ENCODE measurements around the gene UBE2O. TPM values are rescaled to one million over a fixed set of nuclear protein-coding genes. Genes with fewer than 3 reads are reported as not detected.
A peak's percentile ranks its signal among the peaks of the same experiment; 100 is the strongest.

Gene UBE2O
- total RNA-seq, 1 donor from 2014 or later, result 19.3 TPM

DNA sequence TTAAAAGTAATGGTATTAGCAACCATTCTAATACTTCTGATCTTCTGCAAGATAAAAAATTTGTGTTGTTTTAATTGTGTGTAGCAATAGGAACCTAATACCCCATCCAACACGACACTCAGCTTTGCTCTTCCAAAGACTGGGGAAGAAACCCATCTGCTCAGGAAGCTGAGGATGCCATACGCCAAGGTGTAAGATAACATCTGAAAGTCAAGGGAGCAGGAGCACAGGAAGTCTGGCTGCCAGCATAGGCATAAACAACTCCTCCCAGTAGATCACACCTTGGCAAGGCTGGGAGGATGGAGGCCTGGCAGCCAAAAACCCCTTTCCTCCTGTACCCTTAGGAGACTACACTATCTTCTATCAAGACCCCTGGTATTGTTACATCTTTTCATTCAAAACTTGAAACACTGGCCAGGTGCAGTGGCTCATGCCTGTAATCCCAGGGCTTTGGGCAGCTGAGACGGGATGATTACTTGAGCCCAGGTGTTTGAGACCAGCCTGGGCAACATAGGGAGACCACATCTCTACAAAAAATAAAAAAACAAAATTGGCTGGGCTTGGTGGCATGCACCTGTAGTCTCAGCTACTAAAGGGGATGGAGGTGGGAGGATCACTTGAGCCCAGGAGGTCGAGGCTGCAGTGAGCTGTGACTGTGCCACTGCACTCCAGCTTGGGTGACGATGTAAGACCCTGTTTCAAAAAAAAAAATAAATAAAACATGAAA, 74.2 kb downstream of the UBE2O start:
- Histone ChIP-seq H3K27me3 (no peaks in the 10 kb centered on the region), H3K4me1 (peaks cover 15% of the 10 kb centered on the region), H3K9me3 (no peaks in the 10 kb centered on the region), H3K27ac (no peak overlapping the region), H3K4me3 (no peak overlapping the region), H3K36me3 (no peaks in the 10 kb centered on the region)
- ATAC-seq, result no peak
- intact Hi-C loops (cut with DNase I), result no loop called here
- no peak for DNase-seq
- TF ChIP-seq, protein P1, sequence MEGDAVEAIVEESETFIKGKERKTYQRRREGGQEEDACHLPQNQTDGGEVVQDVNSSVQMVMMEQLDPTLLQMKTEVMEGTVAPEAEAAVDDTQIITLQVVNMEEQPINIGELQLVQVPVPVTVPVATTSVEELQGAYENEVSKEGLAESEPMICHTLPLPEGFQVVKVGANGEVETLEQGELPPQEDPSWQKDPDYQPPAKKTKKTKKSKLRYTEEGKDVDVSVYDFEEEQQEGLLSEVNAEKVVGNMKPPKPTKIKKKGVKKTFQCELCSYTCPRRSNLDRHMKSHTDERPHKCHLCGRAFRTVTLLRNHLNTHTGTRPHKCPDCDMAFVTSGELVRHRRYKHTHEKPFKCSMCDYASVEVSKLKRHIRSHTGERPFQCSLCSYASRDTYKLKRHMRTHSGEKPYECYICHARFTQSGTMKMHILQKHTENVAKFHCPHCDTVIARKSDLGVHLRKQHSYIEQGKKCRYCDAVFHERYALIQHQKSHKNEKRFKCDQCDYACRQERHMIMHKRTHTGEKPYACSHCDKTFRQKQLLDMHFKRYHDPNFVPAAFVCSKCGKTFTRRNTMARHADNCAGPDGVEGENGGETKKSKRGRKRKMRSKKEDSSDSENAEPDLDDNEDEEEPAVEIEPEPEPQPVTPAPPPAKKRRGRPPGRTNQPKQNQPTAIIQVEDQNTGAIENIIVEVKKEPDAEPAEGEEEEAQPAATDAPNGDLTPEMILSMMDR (IDR thresholded peaks at IDR 0.05), result no peak

- DNase-seq (no peak), ATAC-seq (no peak)
- intact Hi-C loops (cut with DNase I), result no loop called here
- TF ChIP-seq, protein P1 (IDR thresholded peaks at IDR 0.05), result no peak
- Histone ChIP-seq H3K27me3 (no peaks in the 10 kb centered on the region), H3K4me1 (no peaks in the 10 kb centered on the region), H3K9me3 (no peaks in the 10 kb centered on the region), H3K36me3 (no peaks in the 10 kb centered on the region), H3K27ac (no peak overlapping the region), H3K4me3 (no peak overlapping the region)
Measured at GRCh38 chr17:76376318-76377133, 76.4 kb downstream of the UBE2O start.

DNA sequence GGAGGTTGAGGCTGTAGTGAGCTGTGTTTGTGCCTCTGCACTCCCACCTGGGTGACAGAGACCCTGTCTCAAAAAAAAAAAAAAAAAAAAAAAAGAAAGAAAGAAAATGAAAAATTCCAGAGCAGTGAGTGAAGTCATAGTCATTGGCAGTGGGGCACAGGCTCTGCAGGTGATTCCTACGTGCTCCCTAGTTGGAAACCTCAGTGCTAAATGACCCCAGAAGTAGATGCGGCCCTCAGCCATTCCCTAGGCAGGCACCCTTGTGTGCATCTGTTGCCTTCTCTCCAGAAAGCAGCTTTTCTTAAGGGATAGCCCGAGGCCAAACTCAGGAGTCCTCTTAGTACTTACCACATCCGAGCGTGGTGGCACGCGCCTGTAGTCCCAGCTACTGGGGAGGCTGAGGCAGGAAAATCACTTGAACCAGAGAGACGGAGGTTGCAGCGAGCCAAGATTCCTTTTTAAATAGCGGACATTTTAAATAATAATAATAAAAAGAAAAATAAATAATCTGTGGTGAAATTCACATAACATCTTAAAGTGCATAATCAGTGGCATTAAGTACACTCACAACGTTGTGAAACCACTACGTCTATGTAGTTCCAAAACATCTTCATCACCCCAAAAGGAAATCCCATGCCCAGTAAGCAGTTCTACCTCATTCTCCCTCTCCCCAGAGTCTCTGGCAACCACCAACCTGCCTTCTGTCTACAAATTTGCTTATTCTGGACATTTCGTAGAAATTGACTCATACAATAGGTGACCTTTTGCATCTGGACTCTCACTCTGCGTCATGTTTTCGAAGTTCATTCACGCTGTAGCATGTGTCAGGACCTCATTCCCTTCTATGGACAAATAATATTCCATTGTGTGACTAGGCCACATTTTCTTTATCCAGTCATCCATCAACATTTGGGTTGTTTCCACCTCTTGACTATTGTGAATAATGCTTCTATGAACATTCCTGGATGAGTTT, 81.0 kb downstream of the UBE2O start:
- TF ChIP-seq, protein P1 (IDR thresholded peaks at IDR 0.05), result no peak
- no peaks in the 10 kb centered on the region for H3K36me3 ChIP-seq
- no peak overlapping the region for H3K4me3 ChIP-seq
- H3K9me3 ChIP-seq, result no peaks in the 10 kb centered on the region
- intact Hi-C loops (cut with DNase I), result no loop called here
- DNase-seq (no peak), ATAC-seq (no peak)
- no peak overlapping the region for H3K27ac ChIP-seq
- H3K27me3 ChIP-seq, result no peaks in the 10 kb centered on the region
- H3K4me1 ChIP-seq, result peaks cover 6% of the 10 kb centered on the region

GRCh38 chr17:76370261-76370993, 82.5 kb downstream of the UBE2O start:
- no peak for DNase-seq
- Histone ChIP-seq H3K27me3 (no peaks in the 10 kb centered on the region), H3K27ac (no peak overlapping the region), H3K9me3 (no peaks in the 10 kb centered on the region), H3K4me3 (no peak overlapping the region), H3K4me1 (peaks cover 6% of the 10 kb centered on the region), H3K36me3 (no peaks in the 10 kb centered on the region)
- TF ChIP-seq, protein P1 (IDR thresholded peaks at IDR 0.05), result peak; percentile 56
- peak; percentile 73 for ATAC-seq
- intact Hi-C loops (cut with DNase I), result no loop called here

- intact Hi-C loops (cut with DNase I), result no loop called here
- ATAC-seq (peak; percentile 44), DNase-seq (no peak)
- H3K4me3 ChIP-seq, result no peak overlapping the region
- no peaks in the 10 kb centered on the region for H3K9me3 ChIP-seq
- no peaks in the 10 kb centered on the region for H3K27me3 ChIP-seq
- H3K27ac ChIP-seq, result no peak overlapping the region
- H3K4me1 ChIP-seq, result peaks cover 6% of the 10 kb centered on the region
- no peaks in the 10 kb centered on the region for H3K36me3 ChIP-seq
- TF ChIP-seq, protein P1 (IDR thresholded peaks at IDR 0.05), result no peak
Measured at GRCh38 chr17:76369804-76370203, 83.1 kb downstream of the UBE2O start.
